Ascending aorta (tissue), 2 donors: ENCODE results near the gene THRB. TPM values are rescaled to one million over a fixed set of nuclear protein-coding genes. Genes with fewer than 3 reads are reported as not detected.
A peak's percentile ranks its signal among the peaks of the same experiment; 100 is the strongest.

Source experiments
- DNase-seq, 2 donors: peaks; one replicate each; pipeline ENCODE4 v3.0.0-alpha.2; 2019; ENCODE audit warnings: low spot score in 2 of 2
- H3K27ac ChIP-seq, 2 donors: fragments of 200-600 bp; sonication (generic); one replicate each; pipeline ENCODE4 v1.5.1; 2016 to 2017; ENCODE audit warnings: mild to moderate bottlenecking in 1 of 2
- H3K27me3 ChIP-seq: fragments of 200-600 bp; sonication (generic); one replicate; pipeline ENCODE4 v1.5.1; 2017
- H3K36me3 ChIP-seq, 2 donors: fragments of 200-600 bp; sonication (generic); one replicate each; pipeline ENCODE4 v1.5.1; 2016
- H3K4me1 ChIP-seq, 2 donors: fragments of 200-600 bp; sonication (generic); one replicate each; pipeline ENCODE4 v1.5.1; 2016 to 2017; ENCODE audit warnings: mild to moderate bottlenecking in 1 of 2
- H3K4me3 ChIP-seq, 2 donors: fragments of 200-600 bp; sonication (generic); one replicate each; pipeline ENCODE4 v1.5.1; 2016 to 2017; ENCODE audit warnings: mild to moderate bottlenecking in 1 of 2
- H3K9me3 ChIP-seq, 2 donors: fragments of 200-600 bp; sonication (generic); one replicate each; pipeline ENCODE4 v1.5.1; 2016
- CTCF ChIP-seq, 3 experiments: fragments of 200-600 bp in 2 of 3; fragments of 450-650 bp in 1 of 3; sonication (generic) in 2 of 3; IDR thresholded peaks; one replicate each; pipeline ENCODE4 v1.5.1; 2016 to 2019; ENCODE audit warnings: antibody characterized with exemption in 3 of 3, mild to moderate bottlenecking in 1 of 3, moderate library complexity in 1 of 3
- intact Hi-C: fragments of 100-400 bp; cut with DNase I; formaldehyde crosslinking; loops from one replicate; pipeline ENCODE4 v1.15.1; 2023
- total RNA-seq: library from RNA; depleted of rRNA; stranded (reverse); fragments of >200 nt; gene quantifications from one replicate; pipeline ENCODE4 v1.1.0, GENCODE V29; 2016

The THRB gene
- total RNA-seq, 1 donor from 2014 or later: 24.7 TPM

DNA sequence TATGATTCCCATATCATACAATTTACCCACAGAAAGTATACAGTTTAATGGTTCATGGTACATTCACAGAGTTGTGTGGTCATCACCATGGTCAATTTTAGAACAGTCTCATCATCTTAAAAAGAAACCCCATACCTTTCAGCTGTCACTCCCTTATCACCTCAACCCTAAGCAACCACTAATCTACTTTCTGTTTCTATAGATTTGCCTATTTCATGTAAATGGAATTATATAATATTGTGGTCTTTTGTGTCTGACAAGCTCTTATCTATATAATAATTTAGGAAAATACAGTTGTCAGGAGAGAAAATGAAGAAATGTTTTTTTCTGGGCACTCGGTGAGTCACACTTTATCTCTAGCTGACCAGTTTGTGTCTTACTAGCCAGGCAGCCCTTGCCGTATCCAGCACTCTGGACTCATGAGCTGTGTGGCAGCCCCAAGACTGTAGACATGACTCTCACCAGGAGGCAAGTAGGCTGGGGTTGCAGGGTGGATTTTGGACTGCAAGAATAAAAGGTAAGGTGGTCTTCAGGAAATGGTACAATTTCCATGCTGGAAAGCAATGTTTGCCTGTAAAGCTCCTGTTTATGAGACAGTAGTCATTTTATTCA, 234.6 kb downstream of the THRB start:
- intact Hi-C loops: loop anchor here (5.0 kb wide), 2 partner anchors 237 to 422 kb away; no protein-coding TSS in a partner anchor
- Histone ChIP-seq H3K36me3 (no peaks in the 10 kb centered on the region), H3K27me3 (no peaks in the 10 kb centered on the region), H3K9me3 (no peaks in the 10 kb centered on the region), H3K4me1 (peaks cover 5 to 52% of the 10 kb centered on the region in 2 donors), H3K4me3 (peak overlapping the region in 1 of 2 donors; percentile 9), H3K27ac (peak overlapping the region; percentile 71 to 76)
- TF ChIP-seq CTCF (IDR thresholded peaks at IDR 0.05): no peak
- DNase-seq: peak; percentile 46 to 87

GRCh38 chr3:24258727-24259600, 235.7 kb downstream of the THRB start:
- Histone ChIP-seq H3K27me3 (no peaks in the 10 kb centered on the region), H3K4me1 (peaks cover 5 to 59% of the 10 kb centered on the region in 2 donors), H3K9me3 (no peaks in the 10 kb centered on the region), H3K27ac (peak overlapping the region; percentile 71 to 76), H3K36me3 (no peaks in the 10 kb centered on the region), H3K4me3 (peak overlapping the region; percentile 28 to 57)
- no peak for DNase-seq
- no peak for TF ChIP-seq CTCF (IDR thresholded peaks at IDR 0.05)
- intact Hi-C loops: loop anchor here (5.0 kb wide), 1 partner anchor 423 kb away; no protein-coding TSS in a partner anchor

DNA sequence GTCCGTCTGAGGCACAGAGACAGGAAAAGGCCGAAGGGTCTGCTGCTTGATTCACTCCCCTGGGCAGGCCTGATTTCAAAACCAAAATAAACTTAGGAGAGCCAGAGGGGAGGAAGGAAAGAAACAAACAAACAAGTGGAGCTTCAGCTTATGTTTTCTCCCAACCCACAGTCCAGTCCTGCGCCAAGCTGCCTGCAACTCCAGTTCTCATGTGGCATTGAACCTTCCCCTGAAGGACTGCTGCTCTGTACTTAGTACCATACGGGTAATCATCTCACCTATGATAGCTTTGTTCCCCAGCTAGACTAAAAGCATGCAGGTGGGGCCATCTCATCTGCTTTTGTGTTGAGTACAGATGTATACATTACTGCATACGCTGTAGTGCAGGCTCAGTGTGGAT, 236.4 kb downstream of the THRB start:
- DNase-seq: no peak
- Histone ChIP-seq H3K9me3 (no peaks in the 10 kb centered on the region), H3K36me3 (no peaks in the 10 kb centered on the region), H3K4me3 (no peak overlapping the region), H3K27me3 (no peaks in the 10 kb centered on the region), H3K4me1 (peaks cover 5 to 62% of the 10 kb centered on the region in 2 donors), H3K27ac (peak overlapping the region; percentile 71 to 76)
- no peak for TF ChIP-seq CTCF (IDR thresholded peaks at IDR 0.05)
- intact Hi-C loops: loop anchor here (5.0 kb wide), 1 partner anchor 424 kb away; no protein-coding TSS in a partner anchor

- Histone ChIP-seq H3K4me1 (peaks cover 5 to 56% of the 10 kb centered on the region in 2 donors), H3K27ac (peak overlapping the region; percentile 57 to 63), H3K36me3 (no peaks in the 10 kb centered on the region), H3K27me3 (no peaks in the 10 kb centered on the region), H3K9me3 (no peaks in the 10 kb centered on the region), H3K4me3 (no peak overlapping the region)
- intact Hi-C loops: loop anchor here (5.0 kb wide), 1 partner anchor 427 kb away; no protein-coding TSS in a partner anchor
- DNase-seq: no peak
- no peak for TF ChIP-seq CTCF (IDR thresholded peaks at IDR 0.05)
Observed at GRCh38 chr3:24255414-24255813, 239.2 kb downstream of the THRB start.

DNA sequence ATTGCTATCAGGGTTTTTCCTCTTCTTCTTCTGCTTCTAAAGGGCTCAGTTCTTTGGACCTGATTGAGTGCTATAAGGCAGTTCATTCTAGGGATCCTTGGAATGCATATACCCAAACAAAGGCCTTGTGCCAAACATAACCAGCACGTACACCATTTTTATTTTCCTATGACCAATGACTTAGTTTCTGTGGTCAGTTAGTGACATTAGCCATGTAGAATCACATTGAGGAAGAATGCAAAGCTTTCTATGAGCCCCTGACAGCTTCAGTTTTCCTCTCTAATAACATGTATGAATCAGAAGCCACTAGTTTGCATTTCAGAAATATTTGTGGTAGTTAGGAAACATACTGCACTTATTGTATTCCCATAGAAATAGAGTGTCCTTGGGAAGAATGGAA, 240.0 kb downstream of the THRB start:
- H3K27ac ChIP-seq: peak overlapping the region; percentile 19 to 63
- H3K9me3 ChIP-seq: no peaks in the 10 kb centered on the region
- TF ChIP-seq CTCF (IDR thresholded peaks at IDR 0.05): no peak
- DNase-seq: no peak
- H3K4me3 ChIP-seq: no peak overlapping the region
- H3K4me1 ChIP-seq: peaks cover 5 to 53% of the 10 kb centered on the region in 2 donors
- H3K36me3 ChIP-seq: no peaks in the 10 kb centered on the region
- H3K27me3 ChIP-seq: no peaks in the 10 kb centered on the region
- intact Hi-C loops: loop anchor here (5.0 kb wide), 1 partner anchor 428 kb away; no protein-coding TSS in a partner anchor
